ENCODE data around the gene GGT1.
"Not testable (repeated sequence)": the region's sequence is repeated elsewhere in the genome, so short reads cannot be mapped to it uniquely, and the experiment has no call there.

The GGT1 gene

DNA sequence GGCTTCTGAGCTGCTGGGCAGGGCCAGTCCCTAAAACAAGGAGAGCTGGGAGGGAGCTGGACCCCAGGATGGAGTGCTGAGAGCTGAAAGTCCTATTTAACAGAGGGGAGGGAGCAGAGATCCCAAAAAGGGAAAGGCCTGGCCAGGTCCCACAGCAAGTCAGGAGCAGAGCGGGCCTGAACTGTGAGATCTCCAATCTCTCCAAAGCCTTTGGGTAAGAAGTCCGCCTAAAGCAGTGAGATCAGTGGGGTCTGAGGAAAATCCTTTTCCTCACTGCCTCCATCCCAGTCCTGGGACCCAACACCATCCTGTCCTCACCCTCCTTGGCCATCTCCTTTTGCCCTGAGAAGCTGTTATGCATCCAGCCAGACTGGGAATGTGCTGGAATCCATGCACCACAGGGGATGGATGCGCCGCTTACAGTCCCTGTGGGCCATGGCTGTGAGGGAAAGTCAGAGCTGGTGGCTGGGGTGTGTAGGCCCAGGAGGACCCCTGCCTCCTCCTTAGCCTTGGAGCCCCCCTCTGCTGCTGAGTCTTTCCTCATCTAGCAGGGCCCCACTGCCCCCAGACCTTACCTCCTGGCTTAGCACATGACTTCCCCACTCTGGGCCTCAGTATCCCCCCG is 18.7 kb upstream of the GGT1 start:
- DNase-seq: no peak

DNA sequence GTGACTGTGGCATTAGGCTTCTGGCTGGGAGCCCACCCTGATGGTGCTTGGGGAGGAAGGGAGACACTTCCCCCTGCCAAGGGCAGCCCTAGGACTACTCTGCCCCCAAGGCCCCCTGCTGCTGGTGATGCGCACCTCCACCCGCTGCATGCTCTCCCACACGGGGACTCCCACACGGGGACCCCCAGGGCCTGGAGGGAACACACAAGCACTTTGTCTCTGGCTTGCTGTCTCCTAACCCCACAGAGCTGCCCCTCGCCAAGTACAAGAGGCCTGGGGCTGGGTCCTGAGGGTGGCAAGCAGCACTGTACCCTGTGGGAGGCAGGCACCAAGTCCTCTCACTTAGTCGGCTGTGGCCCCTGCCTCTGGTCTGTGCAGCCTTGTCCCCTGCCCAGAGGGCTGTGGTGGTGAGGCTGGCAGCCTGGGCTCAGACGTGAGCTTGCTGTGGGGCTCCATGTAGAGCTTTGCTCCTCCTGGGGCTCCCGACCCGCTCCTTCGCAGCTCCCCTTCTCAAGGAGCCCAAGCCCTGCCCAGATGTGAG is 18.1 kb upstream of the GGT1 start:
- DNase-seq: no peak

DNA sequence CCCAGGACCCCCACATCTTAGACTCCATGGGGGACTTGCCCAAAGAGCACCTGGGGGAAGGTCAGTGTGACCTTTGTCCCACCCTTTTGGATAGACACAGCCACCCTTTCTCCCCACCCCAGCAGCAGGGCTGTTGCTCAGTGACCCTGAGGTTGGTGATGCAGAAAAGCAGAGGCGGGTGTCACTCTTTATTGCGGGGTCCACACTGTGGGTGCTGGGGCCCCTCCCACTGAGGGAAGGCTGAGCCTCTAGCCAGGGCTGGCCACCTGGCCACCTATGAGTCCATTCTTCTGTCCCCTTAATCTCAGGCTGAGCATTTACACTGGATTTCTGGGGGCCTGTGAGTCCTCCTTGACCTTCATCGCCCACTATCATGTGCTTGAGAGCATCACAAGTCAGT is 17.5 kb upstream of the GGT1 start:
- DNase-seq: no peak

- no peak for DNase-seq
These were observed 17.0 kb upstream of the GGT1 start for GRCh38 chr22:24585927-24586546.

GRCh38 chr22:24587251-24587650 is 15.7 kb upstream of the GGT1 start:
- no peak for DNase-seq

DNA sequence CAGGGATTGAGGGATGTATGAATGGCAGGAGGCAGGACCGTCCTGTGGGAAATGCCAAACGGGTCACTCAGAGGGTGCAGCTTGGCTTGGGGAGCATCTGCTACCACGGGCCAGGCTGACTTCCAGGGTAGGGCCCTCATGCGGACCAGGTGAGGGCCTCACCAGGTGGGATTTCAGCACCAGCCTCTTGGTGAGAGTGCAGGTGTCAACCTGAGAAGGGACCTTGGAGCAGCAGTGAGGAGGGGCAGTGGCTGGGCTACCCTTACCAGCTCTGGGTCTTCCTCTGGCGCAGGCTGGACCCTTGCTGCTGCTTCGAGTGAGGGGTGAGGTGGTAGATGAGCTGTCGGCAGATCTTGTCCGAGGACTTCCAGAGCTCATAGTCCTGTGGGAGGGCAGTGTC is 15.0 kb upstream of the GGT1 start:
- DNase-seq: no peak

- no peak for DNase-seq
These were observed 14.6 kb upstream of the GGT1 start for GRCh38 chr22:24588381-24588756.

- DNase-seq: no peak
These were observed 14.1 kb upstream of the GGT1 start for GRCh38 chr22:24588757-24589481.

GRCh38 chr22:24589518-24590030 is 13.4 kb upstream of the GGT1 start:
- DNase-seq: no peak

- DNase-seq: no peak
These were observed 12.3 kb upstream of the GGT1 start for GRCh38 chr22:24590596-24591173.

DNA sequence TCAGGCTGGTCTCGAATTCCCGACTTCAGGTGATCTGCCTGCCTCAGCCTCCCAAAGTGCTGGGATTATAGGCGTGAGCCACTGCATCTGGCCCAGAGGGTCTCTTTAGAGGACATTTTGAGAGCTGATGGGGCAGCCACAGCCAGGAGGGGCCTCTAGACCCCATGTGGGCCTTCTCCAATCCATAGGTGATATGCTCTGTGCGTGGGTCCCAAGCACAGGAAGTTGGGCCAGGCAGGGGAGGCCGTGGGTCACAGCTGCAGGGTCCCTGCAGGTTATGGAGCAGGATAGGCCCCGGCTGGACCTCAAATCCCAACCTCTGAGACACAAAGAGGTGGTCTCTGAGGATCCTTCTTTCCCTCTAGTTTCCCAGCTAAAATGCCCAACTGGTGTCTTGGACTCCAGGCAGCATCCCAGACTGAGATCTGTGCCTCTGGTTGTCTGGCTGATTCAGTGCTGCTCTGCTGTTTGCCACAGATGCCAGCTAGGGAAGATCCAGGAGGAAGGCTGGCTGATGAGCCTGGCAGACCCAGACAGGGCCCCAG is 11.6 kb upstream of the GGT1 start:
- no peak for DNase-seq

DNA sequence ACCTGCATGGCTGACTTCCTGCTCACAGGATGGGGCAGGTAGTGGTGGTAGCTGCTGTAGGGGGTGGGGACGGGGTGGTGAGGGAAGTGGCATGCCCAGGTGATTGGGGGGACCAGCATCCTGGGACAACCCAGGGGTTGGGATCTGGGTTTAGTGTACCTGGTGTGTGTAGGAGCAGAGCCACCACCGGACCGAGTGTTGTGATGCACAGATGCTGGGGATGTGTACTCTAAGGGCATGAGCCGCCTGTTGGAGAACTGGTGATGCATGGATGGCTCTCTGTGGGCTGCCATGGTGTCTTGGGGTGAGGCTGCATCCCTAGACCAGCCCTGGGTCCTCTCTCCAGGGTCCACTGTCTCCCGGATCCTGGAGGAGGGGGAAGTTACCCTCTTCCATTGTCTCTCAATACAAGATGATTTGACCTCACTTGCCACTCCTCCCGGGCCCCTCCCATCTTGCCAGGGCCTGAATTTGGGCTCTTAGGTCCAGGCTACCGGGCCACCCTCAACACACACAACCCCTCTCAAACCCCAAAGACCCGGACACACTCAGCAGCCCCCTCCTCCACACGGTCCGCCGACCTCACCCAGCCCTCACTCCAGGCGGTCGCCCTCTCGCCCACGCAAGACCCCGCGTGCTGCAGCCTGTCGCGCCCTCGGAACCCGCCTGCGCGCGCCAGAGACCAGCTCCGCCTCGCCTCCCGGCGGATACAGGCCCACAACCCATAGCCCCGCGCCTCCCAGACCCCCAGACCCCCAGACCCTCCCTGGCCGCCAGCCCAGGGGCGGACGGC is 10.7 kb upstream of the GGT1 start:
- no peak for DNase-seq

DNA sequence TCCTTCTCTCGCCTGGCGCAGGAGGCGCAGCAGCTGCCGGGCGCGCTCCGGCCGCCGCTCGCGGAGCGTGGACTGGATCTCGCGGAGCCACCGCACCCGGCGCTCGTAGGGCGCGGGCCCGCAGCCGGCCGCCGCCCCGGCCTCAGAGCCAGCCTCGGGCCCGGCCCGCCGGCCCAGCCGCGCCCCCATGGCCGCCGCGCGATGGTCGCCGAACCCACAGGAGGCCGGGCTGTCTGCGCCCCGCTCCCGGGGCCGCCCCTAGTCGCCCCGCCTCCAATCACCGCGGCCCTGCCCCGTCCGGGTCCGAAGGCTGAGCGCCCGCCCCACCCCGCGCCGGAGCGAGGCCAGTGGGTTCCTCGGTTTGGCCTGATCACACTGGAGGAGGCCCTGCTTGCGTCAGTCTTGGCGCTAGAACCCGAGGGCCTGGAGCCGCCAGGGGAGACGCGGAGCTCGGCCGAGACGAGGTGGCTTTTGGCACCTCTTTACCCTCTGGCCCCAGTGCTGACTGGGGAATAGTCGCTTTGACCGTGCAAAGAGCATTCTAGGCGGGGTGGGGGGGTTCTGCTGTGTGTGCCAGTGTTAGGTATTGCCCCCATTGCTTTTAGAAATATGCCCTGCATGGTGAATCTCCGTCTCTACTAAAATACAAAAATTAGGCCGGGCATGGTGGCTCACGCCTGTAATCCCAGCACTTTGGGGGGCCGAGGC is 10.0 kb upstream of the GGT1 start, which contains the start of gene LRRC75B:
Gene LRRC75B (minus strand): TSS at position 223 of the 708 bp plus-strand sequence. CDS start 34 bp downstream, at position 189.
- no peak for DNase-seq

DNA sequence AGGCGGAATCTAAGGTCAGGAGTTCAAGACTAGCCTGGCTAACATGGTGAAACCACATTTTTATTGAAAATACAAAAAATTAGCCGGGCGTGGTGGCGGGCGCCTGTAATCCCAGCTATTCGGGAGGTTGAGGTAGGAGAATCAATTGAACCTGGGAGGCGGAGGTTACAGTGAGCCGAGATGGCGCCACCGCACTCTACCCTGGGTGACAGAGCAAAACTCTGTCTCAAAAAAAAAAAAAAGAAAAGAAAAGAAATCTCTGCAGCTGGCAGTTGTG is 9.5 kb upstream of the GGT1 start:
- not testable (repeated sequence) for DNase-seq

DNA sequence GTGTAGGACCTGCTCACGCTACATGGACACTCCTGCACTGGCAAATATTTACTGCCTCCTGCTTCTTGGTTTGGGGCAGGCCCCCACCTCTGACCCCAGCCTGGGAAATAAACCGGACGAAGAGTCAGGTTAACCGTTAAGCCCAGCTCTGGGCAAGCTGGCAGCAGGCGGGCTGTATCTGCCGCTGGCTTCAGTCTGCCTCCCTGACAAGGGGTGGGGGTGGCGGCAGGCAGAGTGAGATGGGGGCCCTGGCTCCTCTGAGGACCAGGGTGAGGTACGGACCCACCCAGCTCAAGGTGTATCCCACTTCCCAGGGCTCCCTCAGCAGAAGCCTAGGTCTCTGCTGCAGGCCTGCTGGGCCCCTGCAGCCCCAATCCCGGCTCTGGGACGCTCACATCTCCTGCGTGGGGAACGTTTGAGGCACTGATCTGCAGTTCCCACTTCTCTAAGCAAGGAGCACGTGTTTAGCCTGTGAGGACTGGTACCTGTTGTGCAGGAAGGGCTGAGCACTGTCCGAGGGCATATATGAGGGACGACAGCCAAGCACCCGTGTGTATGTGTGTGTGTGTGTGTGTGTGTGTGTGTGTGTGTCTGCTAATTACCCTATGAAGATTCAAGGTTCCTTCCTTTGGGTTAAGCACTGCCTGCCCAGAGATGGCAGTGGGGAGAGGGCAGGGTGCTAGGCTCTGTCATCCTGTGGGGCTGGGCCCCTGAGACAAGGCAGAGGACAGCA is 9.0 kb upstream of the GGT1 start:
- no peak for DNase-seq

DNA sequence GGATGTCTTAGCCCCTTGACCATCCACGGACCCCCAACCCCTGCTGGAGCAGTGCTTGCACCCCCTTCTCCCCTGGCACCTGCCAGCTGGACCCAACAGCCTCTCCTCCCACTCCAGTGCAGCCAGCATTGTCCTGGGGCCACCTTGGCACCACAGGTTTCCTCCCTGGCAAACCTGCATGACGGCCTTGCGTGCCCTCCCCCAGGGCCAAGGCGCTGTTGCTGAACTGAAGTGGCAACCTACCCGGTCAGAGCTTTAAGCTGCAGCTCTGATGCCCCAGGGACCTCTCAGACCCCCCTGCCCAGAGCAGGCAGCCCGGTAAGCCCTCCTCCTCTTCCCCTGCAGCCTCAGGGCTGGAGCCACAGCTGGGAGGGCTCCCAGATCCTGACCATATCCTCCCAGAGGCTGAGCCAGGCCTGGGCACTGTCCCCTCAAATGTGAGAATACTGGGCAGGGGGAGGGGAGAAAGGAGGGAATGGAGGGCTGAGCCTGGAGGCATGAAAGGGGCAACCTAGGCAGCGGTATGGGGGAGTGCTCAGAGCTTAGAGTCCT is 8.3 kb upstream of the GGT1 start:
- no peak for DNase-seq

DNA sequence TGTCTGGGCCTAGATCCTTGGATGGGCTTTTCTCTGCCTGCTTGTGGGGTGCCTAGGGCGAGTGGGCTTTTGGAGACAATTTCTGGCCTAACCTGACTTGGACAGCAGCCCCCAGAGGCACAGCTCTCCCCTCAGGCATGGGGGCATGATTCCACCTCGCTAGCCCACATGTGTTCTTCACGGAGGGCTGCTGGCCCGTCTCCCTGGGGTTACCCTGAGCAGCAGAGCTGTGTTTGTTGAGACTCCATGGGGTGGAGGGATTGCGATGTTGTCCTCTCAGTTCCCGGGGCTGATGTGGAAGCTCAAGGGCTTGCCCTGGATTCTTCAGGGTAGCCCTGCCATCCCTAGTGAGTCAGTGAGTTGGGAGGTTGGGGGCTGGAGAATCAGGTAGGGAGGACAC is 7.8 kb upstream of the GGT1 start:
- no peak for DNase-seq

GRCh38 chr22:24595863-24596262 is 7.1 kb upstream of the GGT1 start:
- no peak for DNase-seq

- DNase-seq: not testable (repeated sequence)
These were observed 5.9 kb upstream of the GGT1 start for GRCh38 chr22:24597076-24597475.

DNA sequence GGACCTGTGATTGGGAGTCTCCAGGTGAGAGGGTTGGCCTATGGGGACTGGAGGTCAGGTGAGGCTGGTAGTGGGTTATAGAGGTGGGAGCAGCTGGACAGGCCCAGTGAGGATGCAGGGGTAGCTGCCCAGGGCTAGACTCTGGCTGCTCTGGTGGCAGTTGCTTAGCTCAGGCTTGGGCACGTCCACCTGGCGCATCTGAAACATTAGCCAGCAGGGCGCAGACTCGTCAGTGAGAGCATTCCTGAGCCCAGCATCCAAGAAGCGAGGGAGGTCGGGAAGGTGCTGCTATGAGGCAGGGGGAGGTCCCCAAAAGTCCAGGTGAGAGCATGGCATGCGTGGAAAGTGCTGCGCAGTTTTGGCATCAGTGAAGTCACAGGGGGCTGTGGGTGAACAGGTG is 3.5 kb upstream of the GGT1 start:
- DNase-seq: no peak
